UCSD-AML1 (cell line): ENCODE results near the gene NELL2.
"Not testable (repeated sequence)": the region's sequence is repeated elsewhere in the genome, so short reads cannot be mapped to it uniquely, and the experiment has no call there.

ENCODE experiments used
- DNase-seq: peaks from one replicate; lab custom pipeline; 2025; ENCODE audit not compliant: unreplicated experiment; lab: John Stamatoyannopoulos, UW

Gene NELL2

GRCh38 chr12:44779766-44780165 lies 96.3 kb downstream of the NELL2 start:
- no peak for DNase-seq

DNA sequence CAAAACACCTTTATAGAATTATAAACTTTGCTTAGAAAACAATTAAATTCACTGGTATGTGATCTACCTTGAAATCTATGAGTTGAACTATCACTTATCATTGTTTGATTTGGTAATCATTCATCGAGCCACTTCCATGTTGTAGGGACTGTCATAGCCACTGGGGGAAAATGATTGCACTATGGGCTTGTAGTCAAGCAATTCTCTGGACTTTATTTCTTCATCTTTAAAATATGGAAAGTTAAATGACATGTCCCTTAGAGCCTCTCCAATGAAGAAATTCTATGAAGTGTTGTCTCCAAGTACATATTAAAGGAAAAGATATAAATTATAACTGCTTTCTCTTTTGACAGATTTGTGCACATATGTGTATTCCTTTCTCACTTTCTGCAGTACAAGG lies 97.3 kb downstream of the NELL2 start:
- DNase-seq = no peak

- no peak for DNase-seq
These were observed 99.1 kb downstream of the NELL2 start for GRCh38 chr12:44777044-44777443.

- no peak for DNase-seq
These were observed 100.2 kb downstream of the NELL2 start for GRCh38 chr12:44775901-44776300.

DNA sequence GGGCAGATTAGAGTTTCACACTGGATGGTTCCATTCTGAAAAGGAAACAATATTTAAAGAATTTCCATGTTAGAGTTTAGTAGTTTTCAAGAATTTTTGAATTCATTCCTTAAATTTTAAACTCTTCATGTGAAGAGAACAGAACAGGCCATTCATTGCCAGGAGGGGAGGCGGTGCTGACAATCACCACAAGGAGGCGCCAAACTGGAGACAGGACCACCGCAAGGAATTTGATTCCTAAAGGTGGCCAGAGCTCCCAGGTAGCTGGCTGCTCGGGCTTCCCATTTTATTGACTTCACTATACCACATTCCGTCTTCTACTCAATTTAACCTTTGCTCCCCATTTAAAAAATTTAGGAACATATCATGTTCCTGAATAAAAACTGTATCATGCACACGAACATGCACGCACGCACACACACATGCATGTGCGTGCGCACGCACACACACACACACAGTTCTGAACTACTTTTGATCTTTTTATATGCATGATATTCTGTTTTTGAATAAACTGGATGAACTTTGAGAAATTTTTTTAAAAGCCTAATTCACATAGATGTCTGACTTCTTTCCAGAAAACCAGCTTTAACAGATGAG lies 101.2 kb downstream of the NELL2 start:
- DNase-seq = peak; percentile 25

GRCh38 chr12:44771485-44772021 lies 104.6 kb downstream of the NELL2 start:
- no peak for DNase-seq

GRCh38 chr12:44765796-44766195 lies 110.3 kb downstream of the NELL2 start:
- no peak for DNase-seq

DNA sequence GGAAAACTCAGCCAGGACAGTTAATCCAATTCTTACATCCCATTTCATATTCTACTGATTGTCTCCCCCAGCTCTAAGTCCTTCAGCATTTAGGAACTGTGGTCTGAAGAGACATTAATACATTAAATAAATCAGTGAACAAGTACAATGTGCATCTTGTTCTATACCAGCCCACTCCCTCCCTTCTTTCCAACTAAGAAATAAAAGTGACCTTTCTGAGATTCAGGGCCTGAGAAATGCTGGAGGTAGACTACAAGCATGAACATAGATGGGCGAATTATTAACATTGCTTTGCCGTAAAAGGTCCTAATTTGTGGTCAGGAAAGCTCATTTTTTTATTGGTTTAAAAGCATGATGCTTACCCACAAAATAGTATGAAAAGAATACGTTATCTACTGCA lies 113.1 kb downstream of the NELL2 start:
- no peak for DNase-seq

DNA sequence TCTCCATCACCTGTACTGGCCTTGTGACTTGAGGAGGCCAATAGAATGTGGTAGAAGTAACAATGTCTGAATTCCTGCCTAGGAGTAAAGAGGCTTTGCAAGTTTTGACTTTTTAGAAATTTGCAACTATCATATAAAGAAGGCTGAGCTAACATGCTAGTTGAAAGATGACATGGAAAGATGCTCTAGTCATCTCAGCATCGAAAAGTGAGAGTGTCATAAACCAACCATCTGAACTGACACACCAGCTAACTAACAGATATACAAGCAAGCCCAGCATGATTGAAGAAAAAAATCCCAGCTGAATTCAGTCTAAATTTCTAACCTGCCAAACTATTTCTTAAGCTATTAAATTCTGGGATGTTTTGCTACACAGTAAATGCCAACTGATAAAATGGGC lies 116.8 kb downstream of the NELL2 start:
- no peak for DNase-seq

DNA sequence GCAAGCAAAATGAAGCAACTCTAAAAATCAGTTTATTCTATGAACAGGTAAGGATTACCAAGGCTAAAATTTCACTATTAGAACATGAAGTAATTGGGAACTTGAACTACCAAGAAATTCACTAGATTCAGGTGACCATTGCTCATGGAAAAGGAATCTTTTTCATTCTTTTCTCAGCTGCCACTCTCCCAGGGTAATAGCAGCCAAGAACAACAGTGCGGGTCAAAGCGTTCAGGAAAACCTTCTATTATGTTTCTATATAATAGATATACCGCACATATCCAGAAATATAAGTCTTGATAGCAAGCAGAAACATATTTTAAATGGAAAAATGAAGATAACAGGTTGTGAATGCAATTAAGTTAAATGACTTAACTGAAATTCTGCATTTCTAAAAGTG lies 125.6 kb downstream of the NELL2 start:
- DNase-seq = no peak

DNA sequence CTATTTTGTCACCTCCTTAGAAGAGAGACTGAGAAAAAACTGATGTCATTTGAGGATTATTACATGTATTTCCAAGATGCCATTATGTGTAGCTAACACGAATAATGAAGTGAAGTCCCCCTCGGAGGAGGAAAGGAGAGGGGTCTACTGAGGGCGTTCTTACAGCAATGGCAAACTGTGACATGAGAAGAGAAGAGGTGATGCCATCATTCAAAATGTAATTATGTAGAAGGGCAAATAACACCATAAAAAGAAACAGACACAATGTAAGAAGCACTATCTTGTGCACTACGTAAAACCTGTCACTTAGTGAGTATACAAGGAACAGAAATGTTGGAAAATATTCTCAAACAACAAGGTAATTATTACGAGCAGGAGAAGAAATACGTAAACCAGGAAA lies 126.5 kb downstream of the NELL2 start:
- DNase-seq = no peak

- DNase-seq = no peak
These were observed 127.1 kb downstream of the NELL2 start for GRCh38 chr12:44748950-44749468.

DNA sequence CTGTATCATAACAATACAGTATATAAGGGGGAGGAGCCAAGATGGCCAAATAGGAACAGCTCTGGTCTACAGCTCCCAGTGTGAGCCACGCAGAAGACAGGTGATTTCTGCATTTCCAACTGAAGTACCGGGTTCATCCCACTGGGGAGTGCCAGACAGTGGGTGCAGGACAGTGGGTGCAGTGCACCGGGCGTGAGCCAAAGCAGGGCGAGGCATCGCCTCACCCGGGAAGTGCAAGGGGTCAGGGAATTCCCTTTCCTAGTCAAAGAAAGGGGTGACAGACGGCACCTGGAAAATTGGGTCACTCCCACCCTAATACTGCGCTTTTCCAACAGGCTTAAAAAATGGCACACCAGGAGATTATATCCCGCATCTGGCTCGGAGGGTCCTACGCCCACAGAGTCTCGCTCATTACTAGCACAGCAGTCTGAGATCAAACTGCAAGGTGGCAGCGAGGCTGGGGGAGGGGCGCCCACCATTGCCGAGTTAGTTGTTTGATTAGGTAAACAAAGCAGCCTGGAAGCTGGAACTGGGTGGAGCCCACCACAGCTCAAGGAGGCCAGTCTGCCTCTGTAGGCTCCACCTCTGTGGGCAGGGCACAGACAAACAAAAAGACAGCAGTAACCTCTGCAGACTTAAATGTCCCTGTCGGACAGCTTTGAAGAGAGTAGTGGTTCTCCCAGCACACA lies 134.7 kb downstream of the NELL2 start:
- DNase-seq = not testable (repeated sequence)

GRCh38 chr12:44738051-44738450 lies 138.1 kb downstream of the NELL2 start:
- DNase-seq = no peak

- DNase-seq = no peak
These were observed 147.5 kb downstream of the NELL2 start for GRCh38 chr12:44728566-44728965.

GRCh38 chr12:44720265-44720664 lies 155.8 kb downstream of the NELL2 start:
- no peak for DNase-seq

GRCh38 chr12:44717612-44718011 lies 158.5 kb downstream of the NELL2 start:
- DNase-seq = no peak

DNA sequence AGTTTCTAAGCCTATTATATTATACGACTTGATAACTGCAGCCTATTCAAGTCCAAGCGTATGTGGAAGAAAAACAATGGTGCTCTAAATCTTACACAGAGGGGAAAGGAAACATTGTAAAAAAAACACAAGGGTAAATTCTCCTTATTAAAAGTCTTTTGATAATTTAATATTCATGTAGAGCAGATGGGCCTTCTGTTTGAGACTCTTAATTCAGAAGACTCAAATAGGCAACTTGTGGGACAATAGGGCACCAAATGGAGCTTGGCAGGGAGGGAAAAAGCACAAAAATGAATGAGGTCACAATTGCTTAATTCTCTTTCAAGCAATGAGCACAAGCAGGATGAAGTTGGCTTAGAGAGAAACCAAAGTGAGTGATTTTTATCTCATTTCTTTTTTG lies 159.4 kb downstream of the NELL2 start:
- no peak for DNase-seq

GRCh38 chr12:44711736-44712135 lies 164.4 kb downstream of the NELL2 start:
- DNase-seq = no peak

DNA sequence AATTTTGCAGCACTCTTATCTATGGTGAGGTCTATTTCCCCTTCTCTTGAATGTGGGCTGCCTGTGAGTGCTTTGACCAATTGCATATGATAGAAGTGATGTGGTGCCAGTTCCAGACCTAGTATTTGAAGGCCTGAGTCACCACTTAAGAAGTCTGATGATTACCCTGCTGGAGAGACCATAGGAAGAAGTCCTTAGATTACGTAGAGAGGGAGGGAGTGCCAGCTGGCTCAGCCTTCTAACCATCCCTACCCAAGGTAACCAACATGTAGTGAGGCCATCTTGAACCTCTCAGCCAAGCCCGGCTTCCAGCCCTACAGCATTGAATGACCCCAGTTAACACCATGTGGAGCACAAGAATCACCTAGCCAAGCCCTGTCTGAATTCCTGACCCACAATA lies 166.9 kb downstream of the NELL2 start:
- no peak for DNase-seq

DNA sequence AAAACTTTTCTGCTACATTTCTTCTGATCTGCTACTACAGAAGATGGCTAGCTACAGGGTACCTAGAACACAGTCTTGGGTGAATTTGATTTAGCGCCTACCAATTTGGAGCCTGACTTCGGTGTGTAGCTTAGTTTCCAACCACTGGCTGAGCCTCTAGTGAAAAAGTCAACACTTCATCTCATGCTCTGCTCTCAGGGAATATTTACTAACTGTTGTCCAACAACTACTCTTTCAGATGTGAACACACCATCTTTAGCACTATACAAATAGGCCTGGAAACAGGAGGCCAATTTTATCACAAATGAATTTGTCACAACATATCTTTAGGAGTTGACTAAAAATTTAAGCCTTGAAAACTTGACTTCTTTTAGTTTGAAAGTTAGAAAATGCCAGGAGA lies 167.9 kb downstream of the NELL2 start:
- no peak for DNase-seq

GRCh38 chr12:44703182-44703910 lies 172.8 kb downstream of the NELL2 start:
- no peak for DNase-seq
